Skin of body (tissue), 2 donors: ENCODE results near the gene RHPN2. TPM values are rescaled to one million over a fixed set of nuclear protein-coding genes. Genes with fewer than 3 reads are reported as not detected.

ENCODE experiments used
- DNase-seq: peaks from one replicate; lab custom pipeline; 2025; lab: John Stamatoyannopoulos, UW
- total RNA-seq: library from RNA; depleted of rRNA; stranded (reverse); fragments of >200 nt; gene quantifications from one replicate; pipeline ENCODE4 v1.2.3, GENCODE V29; 2014

Gene RHPN2
- 2.2 TPM for total RNA-seq

GRCh38 chr19:33064792-33065550, at the start of gene RHPN2:
RHPN2 (minus strand) TSS chr19:33064888; CDS start chr19:33064852, 36 bp downstream.
- no peak for DNase-seq

GRCh38 chr19:33114312-33114711, 49.6 kb upstream of the RHPN2 start:
- DNase-seq: no peak

- no peak for DNase-seq
These were observed 46.9 kb upstream of the RHPN2 start for GRCh38 chr19:33111587-33111986.

- no peak for DNase-seq
These were observed 45.6 kb upstream of the RHPN2 start for GRCh38 chr19:33110137-33110910.

- no peak for DNase-seq
These were observed 43.5 kb upstream of the RHPN2 start for GRCh38 chr19:33108161-33108560.

- DNase-seq: no peak
These were observed 38.2 kb upstream of the RHPN2 start for GRCh38 chr19:33102893-33103292.

- DNase-seq: no peak
These were observed 36.4 kb upstream of the RHPN2 start for GRCh38 chr19:33100894-33101644.

GRCh38 chr19:33098055-33098534, 33.4 kb upstream of the RHPN2 start:
- no peak for DNase-seq

- no peak for DNase-seq
These were observed 31.3 kb upstream of the RHPN2 start for GRCh38 chr19:33096005-33096404.

- DNase-seq: no peak
These were observed 29.9 kb upstream of the RHPN2 start for GRCh38 chr19:33094436-33095067.

- no peak for DNase-seq
These were observed 28.9 kb upstream of the RHPN2 start for GRCh38 chr19:33093420-33094210.

GRCh38 chr19:33090179-33090578, 25.5 kb upstream of the RHPN2 start:
- DNase-seq: no peak

- DNase-seq: no peak
These were observed 24.3 kb upstream of the RHPN2 start for GRCh38 chr19:33089010-33089409.

- no peak for DNase-seq
These were observed 22.3 kb upstream of the RHPN2 start for GRCh38 chr19:33086955-33087354.

GRCh38 chr19:33085570-33086128, 21.0 kb upstream of the RHPN2 start:
- no peak for DNase-seq

GRCh38 chr19:33080761-33081681, 16.3 kb upstream of the RHPN2 start, which contains the start of gene GPATCH1:
GPATCH1 (plus strand) TSS chr19:33081181; CDS start chr19:33081194, 13 bp downstream.
- peak; percentile 53 for DNase-seq

- DNase-seq: no peak
These were observed 10.8 kb upstream of the RHPN2 start for GRCh38 chr19:33075519-33075918.

- no peak for DNase-seq
These were observed 7.2 kb upstream of the RHPN2 start for GRCh38 chr19:33071887-33072286.

- no peak for DNase-seq
These were observed 2.4 kb upstream of the RHPN2 start for GRCh38 chr19:33067121-33067520.
